Measurements from ENCODE around the gene ARVCF. TPM values are rescaled to one million over a fixed set of nuclear protein-coding genes. Genes with fewer than 3 reads are reported as not detected.

ARVCF gene
- total RNA-seq, 4 donors from 2014 or later: 34.5 to 123 (median 111) TPM

DNA sequence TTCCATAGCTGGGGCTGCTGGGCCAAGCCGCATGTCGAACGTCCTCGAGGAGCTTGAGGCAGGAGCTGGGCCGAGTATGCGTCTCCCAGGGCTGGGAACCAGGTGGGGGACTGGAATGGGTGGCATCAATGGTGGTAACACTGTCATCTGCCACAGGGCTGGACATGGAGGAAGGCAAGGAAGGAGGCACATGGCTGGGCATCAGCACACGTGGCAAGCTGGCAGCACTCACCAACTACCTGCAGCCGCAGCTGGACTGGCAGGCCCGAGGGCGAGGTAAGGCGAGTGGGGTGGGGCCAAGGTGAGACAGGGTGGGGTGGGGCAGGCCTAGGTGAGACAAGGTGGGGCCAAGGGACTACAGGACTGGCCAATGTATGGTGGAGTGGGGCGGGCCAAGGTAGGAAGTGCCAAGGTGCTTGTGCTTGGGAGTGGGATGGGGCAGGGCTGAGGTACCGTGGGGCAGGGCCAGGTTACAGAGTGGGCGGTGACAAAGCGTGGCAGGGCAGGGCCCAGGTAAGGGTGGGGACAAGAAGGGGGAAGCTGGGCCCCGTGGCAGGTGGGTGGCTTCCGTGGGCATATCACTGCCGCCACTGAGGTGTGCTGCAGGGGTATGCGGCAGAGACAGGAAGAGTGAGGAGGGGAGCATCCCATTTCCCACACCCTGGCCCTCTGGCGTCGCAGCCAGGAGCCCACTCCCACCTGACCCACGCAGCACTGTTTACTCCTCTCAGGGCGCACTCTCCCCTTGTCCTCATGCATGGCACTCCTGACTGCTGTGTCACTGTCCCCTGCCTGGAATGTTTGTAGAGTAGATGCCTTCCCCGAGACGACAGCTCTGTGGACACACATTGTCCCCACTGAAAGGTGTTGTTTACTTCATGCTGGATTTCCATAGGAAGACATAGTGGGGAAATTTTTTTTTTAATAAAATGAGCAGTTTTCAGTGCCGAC, 36.0 kb upstream of the ARVCF start:
- peaks cover 33 to 48% of the 10 kb centered on the region in 2 donors for H3K36me3 ChIP-seq
- no peaks in the 10 kb centered on the region for H3K9me3 ChIP-seq
- no peak overlapping the region for H3K27ac ChIP-seq
- DNase-seq: no peak
- H3K4me1 ChIP-seq: no peaks in the 10 kb centered on the region
- no peaks in the 10 kb centered on the region for H3K27me3 ChIP-seq
- intact Hi-C loops (cut with DNase I): no loop called here
- 93% methylated on average over 20 to 25 of the region's 26 CpGs for WGBS, 2 donors
- H3K4me3 ChIP-seq (replicated peaks in 1 of 3): no peak overlapping the region
- TF ChIP-seq, protein P1, sequence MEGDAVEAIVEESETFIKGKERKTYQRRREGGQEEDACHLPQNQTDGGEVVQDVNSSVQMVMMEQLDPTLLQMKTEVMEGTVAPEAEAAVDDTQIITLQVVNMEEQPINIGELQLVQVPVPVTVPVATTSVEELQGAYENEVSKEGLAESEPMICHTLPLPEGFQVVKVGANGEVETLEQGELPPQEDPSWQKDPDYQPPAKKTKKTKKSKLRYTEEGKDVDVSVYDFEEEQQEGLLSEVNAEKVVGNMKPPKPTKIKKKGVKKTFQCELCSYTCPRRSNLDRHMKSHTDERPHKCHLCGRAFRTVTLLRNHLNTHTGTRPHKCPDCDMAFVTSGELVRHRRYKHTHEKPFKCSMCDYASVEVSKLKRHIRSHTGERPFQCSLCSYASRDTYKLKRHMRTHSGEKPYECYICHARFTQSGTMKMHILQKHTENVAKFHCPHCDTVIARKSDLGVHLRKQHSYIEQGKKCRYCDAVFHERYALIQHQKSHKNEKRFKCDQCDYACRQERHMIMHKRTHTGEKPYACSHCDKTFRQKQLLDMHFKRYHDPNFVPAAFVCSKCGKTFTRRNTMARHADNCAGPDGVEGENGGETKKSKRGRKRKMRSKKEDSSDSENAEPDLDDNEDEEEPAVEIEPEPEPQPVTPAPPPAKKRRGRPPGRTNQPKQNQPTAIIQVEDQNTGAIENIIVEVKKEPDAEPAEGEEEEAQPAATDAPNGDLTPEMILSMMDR (IDR thresholded peaks at IDR 0.05): no peak
- TF ChIP-seq POLR2A (IDR thresholded peaks at IDR 0.05): no peak

DNA sequence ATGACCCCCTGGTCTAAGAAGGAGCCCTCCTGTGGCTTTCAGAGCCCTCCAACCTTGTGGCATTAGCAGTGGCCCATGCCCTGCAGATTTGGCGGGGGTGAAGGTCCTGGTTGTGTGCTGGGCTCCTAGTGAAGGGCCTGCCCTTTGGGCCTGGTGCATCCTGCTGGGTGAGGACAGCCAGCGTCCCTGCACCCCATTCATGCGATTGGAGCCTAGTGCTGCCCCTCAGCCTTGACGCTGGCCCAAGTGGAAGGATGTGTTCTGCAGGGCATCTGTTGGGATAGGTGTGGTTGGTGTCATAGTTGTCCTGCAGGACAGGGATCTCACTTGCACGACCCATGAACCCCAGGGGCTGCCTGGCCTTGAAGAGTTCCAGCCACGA, 35.3 kb upstream of the ARVCF start:
- no peaks in the 10 kb centered on the region for H3K27me3 ChIP-seq
- peaks cover 30 to 45% of the 10 kb centered on the region in 2 donors for H3K36me3 ChIP-seq
- TF ChIP-seq POLR2A (IDR thresholded peaks at IDR 0.05): no peak
- TF ChIP-seq, protein P1 (IDR thresholded peaks at IDR 0.05): no peak
- intact Hi-C loops (cut with DNase I): no loop called here
- no peaks in the 10 kb centered on the region for H3K4me1 ChIP-seq
- H3K27ac ChIP-seq: no peak overlapping the region
- H3K4me3 ChIP-seq (replicated peaks in 1 of 3): no peak overlapping the region
- DNase-seq: no peak
- H3K9me3 ChIP-seq: no peaks in the 10 kb centered on the region
- 96 to 98% methylated on average over 5 of the region's 6 CpGs for WGBS, 2 donors

DNA sequence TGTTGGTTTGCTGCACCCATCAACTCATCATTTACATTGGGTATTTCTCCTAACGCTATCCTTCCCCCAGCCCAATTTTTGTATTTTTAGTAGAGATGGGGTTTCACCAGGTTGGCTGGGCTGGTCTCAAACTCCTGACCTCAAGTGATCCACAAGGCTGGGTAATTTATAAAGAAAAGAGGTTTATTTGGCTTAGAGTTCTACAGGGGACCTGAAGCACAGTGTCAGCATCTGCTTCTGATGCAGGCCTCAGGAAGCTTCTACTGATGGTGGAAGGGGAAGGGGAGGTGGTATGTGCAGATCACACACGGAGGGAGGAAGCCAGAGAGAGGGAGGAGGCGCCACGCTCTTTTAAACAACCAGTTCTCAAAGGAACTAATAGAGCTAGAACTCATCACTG, 30.1 kb upstream of the ARVCF start:
- peaks cover 9 to 12% of the 10 kb centered on the region in 2 donors for H3K36me3 ChIP-seq
- intact Hi-C loops (cut with DNase I): no loop called here
- H3K4me3 ChIP-seq (replicated peaks in 1 of 3): no peak overlapping the region
- H3K4me1 ChIP-seq: no peaks in the 10 kb centered on the region
- no peaks in the 10 kb centered on the region for H3K9me3 ChIP-seq
- 89 to 91% methylated on average over 4 of the region's 4 CpGs for WGBS, 2 donors
- TF ChIP-seq, protein P1 (IDR thresholded peaks at IDR 0.05): no peak
- TF ChIP-seq POLR2A (IDR thresholded peaks at IDR 0.05): no peak
- H3K27ac ChIP-seq: no peak overlapping the region
- H3K27me3 ChIP-seq: no peaks in the 10 kb centered on the region
- no peak for DNase-seq

DNA sequence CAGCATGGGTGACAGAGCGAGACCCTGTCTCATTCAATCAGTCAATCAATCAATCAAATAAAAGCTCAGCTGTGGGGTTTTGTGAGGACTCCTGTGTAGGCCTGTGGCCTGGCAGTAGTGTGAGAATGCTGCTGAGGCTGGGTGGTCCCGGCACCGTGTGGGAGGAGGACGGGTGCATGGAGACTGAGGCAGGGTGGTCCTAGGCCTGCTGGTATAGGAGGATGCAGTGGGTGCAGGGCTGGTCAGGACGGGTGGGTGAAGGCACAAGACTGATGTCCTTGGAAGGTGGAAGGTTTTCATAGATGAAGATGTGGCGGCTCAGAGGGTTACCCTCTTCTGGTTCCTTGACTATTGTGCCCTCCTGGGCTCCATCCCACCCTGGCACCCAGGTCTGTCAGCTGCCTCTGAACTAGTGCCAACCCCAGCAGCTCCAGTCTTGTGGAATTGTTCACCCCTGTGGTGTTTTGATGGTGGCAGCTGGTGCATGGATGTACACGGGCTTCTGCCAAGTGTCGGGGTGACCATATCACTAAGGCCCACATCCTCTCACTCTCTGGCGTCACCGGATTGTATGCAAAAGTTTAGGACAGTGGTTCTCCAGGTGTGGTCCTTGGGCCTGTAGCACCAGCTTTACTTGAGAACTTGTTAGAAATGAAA, 28.0 kb upstream of the ARVCF start:
- no peak for DNase-seq
- intact Hi-C loops (cut with DNase I): no loop called here
- H3K27me3 ChIP-seq: no peaks in the 10 kb centered on the region
- H3K27ac ChIP-seq: no peak overlapping the region
- H3K9me3 ChIP-seq: no peaks in the 10 kb centered on the region
- 90 to 93% methylated on average over 10 of the region's 10 CpGs for WGBS, 2 donors
- no peak overlapping the region for H3K4me3 ChIP-seq (replicated peaks in 1 of 3)
- no peaks in the 10 kb centered on the region for H3K4me1 ChIP-seq
- TF ChIP-seq, protein P1 (IDR thresholded peaks at IDR 0.05): no peak
- no peak for TF ChIP-seq POLR2A (IDR thresholded peaks at IDR 0.05)
- H3K36me3 ChIP-seq: peaks cover 13 to 16% of the 10 kb centered on the region in 2 donors

DNA sequence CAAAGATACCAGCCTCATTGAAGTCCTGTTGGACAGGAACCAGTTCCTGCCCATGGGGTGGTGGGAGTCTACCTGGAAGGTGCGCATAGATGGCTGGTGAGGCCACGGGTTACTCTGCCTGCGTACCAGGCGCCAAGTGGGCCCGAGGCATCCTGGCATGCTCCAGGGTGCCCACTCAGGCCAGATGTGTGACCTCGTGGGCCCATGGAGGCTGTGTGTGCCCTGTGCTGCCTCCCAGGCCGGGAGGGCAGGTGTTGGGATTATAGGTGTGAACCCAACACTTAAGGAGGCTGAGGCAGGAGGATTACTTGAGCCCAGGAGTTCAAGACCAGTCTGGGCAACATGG, 27.3 kb upstream of the ARVCF start:
- TF ChIP-seq, protein P1 (IDR thresholded peaks at IDR 0.05): no peak
- TF ChIP-seq POLR2A (IDR thresholded peaks at IDR 0.05): no peak

More for the DNA sequence above, 27.3 kb upstream of the ARVCF start:
- WGBS, 2 donors: 91 to 95% methylated on average over 7 of the region's 7 CpGs
- Histone ChIP-seq H3K27ac (no peak overlapping the region), H3K9me3 (no peaks in the 10 kb centered on the region), H3K4me1 (no peaks in the 10 kb centered on the region), H3K36me3 (peaks cover 15 to 16% of the 10 kb centered on the region in 2 donors), H3K4me3 (replicated peaks in 1 of 3) (no peak overlapping the region), H3K27me3 (no peaks in the 10 kb centered on the region)
- intact Hi-C loops (cut with DNase I): no loop called here
- DNase-seq: no peak
